DOHH2 (cell line): ENCODE measurements around the gene PDIA2.

Experiments used
- H3F3A ChIP-seq: fragments of 200-600 bp; sonication (generic), shearing (Covaris generic); 2 replicates; pipeline ENCODE4 v1.6.0; 2016; ENCODE audit warnings: antibody characterized with exemption, mild to moderate bottlenecking; ENCODE audit not compliant: control insufficient read depth, insufficient read depth
- H3K27ac ChIP-seq: fragments of 200-600 bp; sonication (generic); 2 replicates; pipeline ENCODE4 v1.5.1; 2014; ENCODE audit warnings: low read depth, mild to moderate bottlenecking, low read length, moderate library complexity
- H3K27me3 ChIP-seq: fragments of 200-600 bp; sonication (generic); 2 replicates; pipeline ENCODE4 v1.6.1; 2014; ENCODE audit warnings: mild to moderate bottlenecking, low read length, mixed read lengths; ENCODE audit not compliant: control insufficient read depth
- H3K36me3 ChIP-seq: fragments of 200-600 bp; sonication (generic); 2 replicates; pipeline ENCODE4 v1.6.1; 2014; ENCODE audit warnings: mild to moderate bottlenecking, low read length, moderate library complexity, mixed read lengths; ENCODE audit not compliant: control insufficient read depth
- H3K4me1 ChIP-seq: fragments of 200-600 bp; sonication (generic); 2 replicates; pipeline ENCODE4 v1.6.1; 2014; ENCODE audit warnings: mild to moderate bottlenecking, low read length, mixed read lengths; ENCODE audit not compliant: control insufficient read depth
- H3K4me2 ChIP-seq: fragments of 200-600 bp; sonication (generic); 2 replicates; pipeline ENCODE4 v1.6.0; 2014; ENCODE audit warnings: mild to moderate bottlenecking, low read length, moderate library complexity
- H3K4me3 ChIP-seq: fragments of 200-600 bp; sonication (generic); 2 replicates; pipeline ENCODE4 v1.5.1; 2014; ENCODE audit warnings: mild to moderate bottlenecking, low read length, mixed read lengths
- H3K79me2 ChIP-seq: fragments of 200-600 bp; sonication (generic); 2 replicates; pipeline ENCODE4 v1.6.1; 2014; ENCODE audit warnings: mild to moderate bottlenecking, low read length, mixed read lengths; ENCODE audit not compliant: control insufficient read depth
- H3K9me2 ChIP-seq: fragments of 200-600 bp; sonication (generic); replicated peaks from 2 replicates; pipeline ENCODE4 v1.6.1; 2014; ENCODE audit warnings: mild to moderate bottlenecking, low read length, mixed read lengths; ENCODE audit not compliant: control insufficient read depth
- H3K9me3 ChIP-seq: fragments of 200-600 bp; sonication (generic); 2 replicates; pipeline ENCODE4 v1.6.1; 2014; ENCODE audit warnings: antibody characterized with exemption, low read length, mixed read lengths; ENCODE audit not compliant: control insufficient read depth, insufficient read depth
- H4K20me1 ChIP-seq: fragments of 200-600 bp; sonication (generic); 2 replicates; pipeline ENCODE4 v1.6.0; 2014; ENCODE audit warnings: low read depth, mild to moderate bottlenecking, antibody characterized with exemption, low read length, moderate library complexity; ENCODE audit not compliant: control insufficient read depth, insufficient read depth
- CTCF ChIP-seq: fragments of 200-600 bp; sonication (generic); IDR thresholded peaks from one replicate; pipeline ENCODE4 v1.5.1; 2014; ENCODE audit warnings: antibody characterized with exemption, mild to moderate bottlenecking, low read depth, low read length; ENCODE audit not compliant: poor library complexity, severe bottlenecking
- EZH2phosphoT487 ChIP-seq: fragments of 200-600 bp; sonication (generic); IDR thresholded peaks from 2 replicates; pipeline ENCODE4 v1.6.1; 2017; ENCODE audit warnings: borderline replicate concordance, mild to moderate bottlenecking, antibody characterized with exemption, low read length, moderate library complexity, mixed read lengths

PDIA2 gene

DNA sequence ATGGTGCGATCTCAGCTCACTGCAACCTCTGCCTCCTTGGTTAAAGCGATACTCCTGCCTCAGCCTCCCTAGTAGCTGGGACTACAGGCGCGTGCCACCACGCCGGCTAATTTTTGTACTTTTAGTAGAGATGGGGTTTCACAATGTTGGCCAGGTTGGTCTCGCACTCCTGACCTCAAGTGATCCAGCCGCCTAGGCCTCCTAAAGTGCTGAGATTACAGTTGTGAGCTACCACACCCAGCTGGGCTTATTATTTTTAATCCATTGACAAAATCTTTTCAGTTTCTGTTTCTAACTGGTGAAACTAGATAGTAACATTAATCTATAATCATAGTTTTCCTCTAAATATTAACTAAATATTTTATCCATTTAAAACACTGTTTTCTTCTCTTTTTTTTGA is 42.4 kb upstream of the PDIA2 start:
- Histone ChIP-seq H3K36me3 (no peaks in the 10 kb centered on the region), H3K27me3 (no peaks in the 10 kb centered on the region), H3K4me2 (no peak overlapping the region), H3K79me2 (peaks cover 31% of the 10 kb centered on the region), H3K4me1 (peaks cover 7% of the 10 kb centered on the region), H4K20me1 (peaks cover 2% of the 10 kb centered on the region; the same call in 1 of the 2 replicates), H3K9me3 (no peaks in the 10 kb centered on the region), H3K27ac (no peak overlapping the region), H3K4me3 (no peak overlapping the region), H3K9me2 (no peaks in the 10 kb centered on the region), H3F3A (peaks cover 2% of the 10 kb centered on the region; the same call in 1 of the 2 replicates)
- TF ChIP-seq EZH2phosphoT487 (no peak), CTCF (no peak)

DNA sequence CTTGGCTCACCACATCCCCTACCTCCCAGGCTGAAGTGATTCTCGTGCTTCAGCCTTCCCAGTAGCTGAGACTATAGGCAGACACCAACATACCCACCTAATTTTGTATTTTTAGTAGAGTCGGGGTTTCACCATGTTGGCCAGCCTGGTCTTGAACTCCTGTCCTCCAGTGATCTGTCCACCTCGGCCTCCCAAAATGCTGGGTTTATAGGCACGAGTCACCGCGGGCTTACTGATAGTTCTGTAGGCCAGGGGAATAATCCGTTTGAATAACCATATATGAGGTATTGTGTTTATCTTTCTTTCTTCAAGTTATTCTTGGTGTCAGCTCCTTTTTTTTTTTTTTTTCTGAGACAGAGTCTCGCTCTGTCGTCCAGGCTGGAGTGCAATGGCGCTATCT is 40.7 kb upstream of the PDIA2 start:
- Histone ChIP-seq H3K4me3 (no peak overlapping the region), H3K9me2 (no peaks in the 10 kb centered on the region), H3K36me3 (no peaks in the 10 kb centered on the region), H3K79me2 (peaks cover 24% of the 10 kb centered on the region), H3K27me3 (no peaks in the 10 kb centered on the region), H3K27ac (no peak overlapping the region), H3K4me1 (peaks cover 4% of the 10 kb centered on the region; the same call in 1 of the 2 replicates), H3K4me2 (no peak overlapping the region), H3F3A (no peaks in the 10 kb centered on the region; the same call in 1 of the 2 replicates), H4K20me1 (peaks cover 2% of the 10 kb centered on the region; the same call in 1 of the 2 replicates), H3K9me3 (no peaks in the 10 kb centered on the region)
- TF ChIP-seq CTCF: no peak
- TF ChIP-seq EZH2phosphoT487: no peak

GRCh38 chr16:243348-243747 is 39.6 kb upstream of the PDIA2 start:
- Histone ChIP-seq H3K27me3 (no peaks in the 10 kb centered on the region), H3K4me2 (no peak overlapping the region), H3K79me2 (peaks cover 21% of the 10 kb centered on the region), H3K4me1 (peaks cover 4% of the 10 kb centered on the region; the same call in 1 of the 2 replicates), H4K20me1 (peaks cover 2% of the 10 kb centered on the region; the same call in 1 of the 2 replicates), H3F3A (no peaks in the 10 kb centered on the region), H3K4me3 (no peak overlapping the region), H3K36me3 (no peaks in the 10 kb centered on the region), H3K27ac (no peak overlapping the region), H3K9me3 (no peaks in the 10 kb centered on the region), H3K9me2 (no peaks in the 10 kb centered on the region)
- no peak for TF ChIP-seq EZH2phosphoT487
- TF ChIP-seq CTCF: no peak
